ENCODE measurements around the gene RNF121.

RNF121 gene

GRCh38 chr11:72001834-72002591 is 73.2 kb downstream of the RNF121 start:
- no peak for TF ChIP-seq CTCF (conservative IDR thresholded peaks at IDR 0.05; ENCODE audit: low read depth, low read length)
- DNase-seq (ENCODE audit: low read depth): no peak
- no peak overlapping the region for H3K4me3 ChIP-seq (ENCODE audit: low read length)

- no peak for TF ChIP-seq CTCF (conservative IDR thresholded peaks at IDR 0.05; ENCODE audit: low read depth, low read length)
- DNase-seq (ENCODE audit: low read depth): no peak
- H3K4me3 ChIP-seq (ENCODE audit: low read length): no peak overlapping the region
Measured at GRCh38 chr11:72002841-72003775, 74.3 kb downstream of the RNF121 start.

GRCh38 chr11:72003776-72004171 is 74.9 kb downstream of the RNF121 start:
- DNase-seq (ENCODE audit: low read depth): no peak
- TF ChIP-seq CTCF (conservative IDR thresholded peaks at IDR 0.05; ENCODE audit: low read depth, low read length): no peak
- no peak overlapping the region for H3K4me3 ChIP-seq (ENCODE audit: low read length)

GRCh38 chr11:72004515-72005346 is 75.9 kb downstream of the RNF121 start:
- H3K4me3 ChIP-seq (ENCODE audit: low read length): no peak overlapping the region
- no peak for DNase-seq (ENCODE audit: low read depth)
- no peak for TF ChIP-seq CTCF (conservative IDR thresholded peaks at IDR 0.05; ENCODE audit: low read depth, low read length)

GRCh38 chr11:72005347-72006260 is 76.8 kb downstream of the RNF121 start:
- no peak overlapping the region for H3K4me3 ChIP-seq (ENCODE audit: low read length)
- no peak for DNase-seq (ENCODE audit: low read depth)
- TF ChIP-seq CTCF (conservative IDR thresholded peaks at IDR 0.05; ENCODE audit: low read depth, low read length): no peak
